Testis (tissue), 3 donors: ENCODE data around the gene HOXD10. TPM values are rescaled to one million over a fixed set of nuclear protein-coding genes. Genes with fewer than 3 reads are reported as not detected.

ENCODE experiments used
- DNase-seq: peaks from one replicate; pipeline ENCODE4 v3.0.0-alpha.2; 2019
- H3K27ac ChIP-seq, 2 donors: fragments of 200-600 bp; sonication (generic); one replicate each; pipeline ENCODE4 v1.5.1; 2019
- H3K27me3 ChIP-seq: fragments of 200-600 bp; sonication (generic); one replicate; pipeline ENCODE4 v1.5.1; 2019
- H3K36me3 ChIP-seq: fragments of 200-600 bp; sonication (generic); one replicate; pipeline ENCODE4 v1.5.1; 2017; ENCODE audit warnings: low read depth; ENCODE audit errors: missing control alignments
- H3K4me1 ChIP-seq: fragments of 200-600 bp; sonication (generic); one replicate; pipeline ENCODE4 v1.5.1; 2019
- H3K4me3 ChIP-seq, 2 donors: fragments of 200-600 bp; sonication (generic); one replicate each; pipeline ENCODE4 v1.5.1; 2017 to 2019
- H3K9me3 ChIP-seq: fragments of 200-600 bp; sonication (generic); one replicate; pipeline ENCODE4 v1.5.1; 2017
- POLR2A ChIP-seq: fragments of 450-650 bp; IDR thresholded peaks from one replicate; pipeline ENCODE4 v1.6.1; 2017; ENCODE audit warnings: antibody characterized with exemption, mild to moderate bottlenecking, moderate library complexity
- WGBS, 2 donors: methylation state at CpG; one replicate each; pipeline ENCODE4 v1.1.5; 2018; 5-methylcytosine and 5-hydroxymethylcytosine counted together
- intact Hi-C: fragments of 100-400 bp; cut with DNase I; formaldehyde crosslinking; loops from one replicate; pipeline ENCODE4 v1.15.1; 2023; ENCODE audit warnings: low total_unique reads
- polyA plus RNA-seq: library from polyadenylated mRNA; stranded (reverse); fragments of 350-450 nt; fragmentation: Illumina TruSeq; extraction: RNeasy Lipid Tissue Mini Kit (QIAGEN cat#74804); gene quantifications from one replicate; pipeline ENCODE4 v1.2.3, GENCODE V29; 2014; ENCODE audit warnings: low read depth, low replicate concordance; ENCODE audit not compliant: insufficient read depth
- total RNA-seq, 2 donors: library from RNA; depleted of rRNA; stranded (reverse); fragments of >200 nt; gene quantifications; one replicate each; pipeline ENCODE4 v1.2.3, GENCODE V29; 2016
- TF ChIP-seq, protein P1 (sequence below), 3 experiments: fragments of 450-650 bp in 2 of 3; fragments of 200-600 bp in 1 of 3; sonication (generic) in 1 of 3; IDR thresholded peaks; one replicate each; pipeline ENCODE4 v1.5.1; 2016 to 2019; ENCODE audit warnings: antibody characterized with exemption in 3 of 3, mild to moderate bottlenecking in 2 of 3, moderate library complexity in 1 of 3

Gene HOXD10
- total and polyA plus RNA-seq, 3 donors from 2014 or later, result 0.92 to 3.3 (median 2.7) TPM

DNA sequence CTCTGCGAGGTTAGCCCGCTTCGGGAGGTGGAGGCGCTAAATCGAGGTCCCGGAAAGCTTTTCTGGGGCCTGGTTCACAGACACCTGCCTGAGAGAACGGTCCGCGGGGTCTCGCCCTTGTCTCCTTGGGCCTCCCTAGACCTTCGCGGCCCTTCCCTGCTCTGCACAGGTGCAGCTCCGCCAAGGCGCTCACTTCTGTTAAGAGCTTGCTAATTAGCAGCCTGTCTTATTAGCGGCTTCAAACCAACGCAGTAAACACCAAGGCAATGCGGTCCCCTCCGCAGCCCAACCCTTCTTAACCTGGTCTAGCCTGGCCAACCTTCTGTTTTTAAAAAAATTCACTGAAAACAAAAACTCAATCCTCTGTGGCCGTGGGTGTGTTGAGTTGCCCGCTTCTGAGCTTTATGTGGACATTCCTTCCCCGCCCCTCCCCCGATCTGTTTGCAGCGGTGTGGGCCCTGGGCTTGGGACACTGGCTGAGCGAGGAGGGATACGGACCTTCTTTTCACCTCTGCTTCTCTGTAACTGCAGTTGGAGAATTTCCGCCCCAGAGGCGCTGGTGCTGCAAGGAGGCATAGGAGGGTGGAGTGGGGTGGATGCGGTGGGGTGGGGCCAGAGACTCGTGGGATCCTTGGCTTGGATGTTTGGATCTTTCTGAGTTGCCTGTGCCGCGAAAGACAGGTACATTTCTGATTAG is 31.4 kb downstream of the HOXD10 start:
- Histone ChIP-seq H3K9me3 (no peaks in the 10 kb centered on the region), H3K4me3 (peak overlapping the region in 1 of 2 donors; percentile 13), H3K36me3 (no peaks in the 10 kb centered on the region), H3K4me1 (peaks cover 27% of the 10 kb centered on the region), H3K27ac (no peak overlapping the region), H3K27me3 (no peaks in the 10 kb centered on the region)
- intact Hi-C loops, result loop anchor here (10.0 kb wide), 1 partner anchor 307 kb away; no protein-coding TSS in a partner anchor
- no peak for TF ChIP-seq POLR2A
- TF ChIP-seq, protein P1, sequence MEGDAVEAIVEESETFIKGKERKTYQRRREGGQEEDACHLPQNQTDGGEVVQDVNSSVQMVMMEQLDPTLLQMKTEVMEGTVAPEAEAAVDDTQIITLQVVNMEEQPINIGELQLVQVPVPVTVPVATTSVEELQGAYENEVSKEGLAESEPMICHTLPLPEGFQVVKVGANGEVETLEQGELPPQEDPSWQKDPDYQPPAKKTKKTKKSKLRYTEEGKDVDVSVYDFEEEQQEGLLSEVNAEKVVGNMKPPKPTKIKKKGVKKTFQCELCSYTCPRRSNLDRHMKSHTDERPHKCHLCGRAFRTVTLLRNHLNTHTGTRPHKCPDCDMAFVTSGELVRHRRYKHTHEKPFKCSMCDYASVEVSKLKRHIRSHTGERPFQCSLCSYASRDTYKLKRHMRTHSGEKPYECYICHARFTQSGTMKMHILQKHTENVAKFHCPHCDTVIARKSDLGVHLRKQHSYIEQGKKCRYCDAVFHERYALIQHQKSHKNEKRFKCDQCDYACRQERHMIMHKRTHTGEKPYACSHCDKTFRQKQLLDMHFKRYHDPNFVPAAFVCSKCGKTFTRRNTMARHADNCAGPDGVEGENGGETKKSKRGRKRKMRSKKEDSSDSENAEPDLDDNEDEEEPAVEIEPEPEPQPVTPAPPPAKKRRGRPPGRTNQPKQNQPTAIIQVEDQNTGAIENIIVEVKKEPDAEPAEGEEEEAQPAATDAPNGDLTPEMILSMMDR (IDR thresholded peaks at IDR 0.05), result no peak
- DNase-seq, result peak; percentile 27
- WGBS, 2 donors, result 52 to 55% methylated on average over 25 to 31 of the region's 31 CpGs

GRCh38 chr2:176148751-176149421 is 32.3 kb downstream of the HOXD10 start:
- peaks cover 27% of the 10 kb centered on the region for H3K4me1 ChIP-seq
- H3K9me3 ChIP-seq, result no peaks in the 10 kb centered on the region
- no peak overlapping the region for H3K4me3 ChIP-seq
- 51 to 71% methylated on average over 11 of the region's 11 CpGs for WGBS, 2 donors
- DNase-seq, result peak; percentile 13
- intact Hi-C loops, result loop anchor here (10.0 kb wide), 1 partner anchor 306 kb away; no protein-coding TSS in a partner anchor
- H3K36me3 ChIP-seq, result no peaks in the 10 kb centered on the region
- H3K27me3 ChIP-seq, result no peaks in the 10 kb centered on the region
- no peak for TF ChIP-seq POLR2A
- TF ChIP-seq, protein P1 (IDR thresholded peaks at IDR 0.05), result no peak
- H3K27ac ChIP-seq, result no peak overlapping the region

DNA sequence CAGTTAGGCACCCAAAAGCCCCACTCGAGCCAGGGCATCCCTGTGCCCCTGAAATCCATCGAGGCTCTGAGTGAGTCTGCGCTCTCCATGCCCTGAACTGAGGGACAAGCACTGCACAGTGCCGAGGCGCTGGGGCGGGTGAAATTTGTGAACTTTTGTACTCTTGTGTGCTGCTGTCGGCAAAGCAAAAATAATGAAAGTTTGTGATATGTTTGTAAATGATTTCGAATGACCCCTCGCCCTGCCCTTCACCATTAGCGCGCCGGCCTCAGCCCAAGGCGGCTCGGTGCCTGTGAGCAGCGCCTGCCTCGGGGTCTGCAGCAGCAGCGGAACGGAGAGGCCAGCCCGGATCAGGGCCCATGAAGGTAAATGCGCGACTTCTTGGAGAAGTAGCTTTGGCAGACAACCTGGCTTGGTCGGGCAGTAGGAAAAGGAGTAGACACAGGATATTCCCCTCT is 32.9 kb downstream of the HOXD10 start:
- Histone ChIP-seq H3K4me3 (no peak overlapping the region), H3K4me1 (peaks cover 27% of the 10 kb centered on the region), H3K9me3 (no peaks in the 10 kb centered on the region), H3K27ac (no peak overlapping the region), H3K27me3 (no peaks in the 10 kb centered on the region), H3K36me3 (no peaks in the 10 kb centered on the region)
- intact Hi-C loops, result loop anchor here (10.0 kb wide), 1 partner anchor 305 kb away; no protein-coding TSS in a partner anchor
- DNase-seq, result no peak
- 48 to 55% methylated on average over 22 of the region's 22 CpGs for WGBS, 2 donors
- TF ChIP-seq, protein P1 (IDR thresholded peaks at IDR 0.05), result no peak
- no peak for TF ChIP-seq POLR2A

- 56 to 65% methylated on average over 24 of the region's 24 CpGs for WGBS, 2 donors
Observed at GRCh38 chr2:176149939-176150583, 33.5 kb downstream of the HOXD10 start.

More at GRCh38 chr2:176149939-176150583, 33.5 kb downstream of the HOXD10 start:
- intact Hi-C loops, result loop anchor here (10.0 kb wide), 1 partner anchor 305 kb away; no protein-coding TSS in a partner anchor
- H3K4me1 ChIP-seq, result peaks cover 27% of the 10 kb centered on the region
- no peaks in the 10 kb centered on the region for H3K9me3 ChIP-seq
- no peaks in the 10 kb centered on the region for H3K36me3 ChIP-seq
- no peak for DNase-seq
- H3K27ac ChIP-seq, result no peak overlapping the region
- H3K27me3 ChIP-seq, result no peaks in the 10 kb centered on the region
- TF ChIP-seq, protein P1 (IDR thresholded peaks at IDR 0.05), result no peak
- no peak for TF ChIP-seq POLR2A
- H3K4me3 ChIP-seq, result no peak overlapping the region
